OCI-LY1 (cell line): ENCODE measurements around the gene SCAMP5.

Source experiments
- CTCF ChIP-seq: fragments of 200-600 bp; sonication (generic), shearing (Covaris generic); IDR thresholded peaks from 2 replicates; pipeline ENCODE4 v1.5.1; 2017; ENCODE audit warnings: mild to moderate bottlenecking, antibody characterized with exemption, low read length, moderate library complexity, mixed read lengths
- EZH2 ChIP-seq: fragments of 200-600 bp; sonication (generic), shearing (Covaris generic); IDR thresholded peaks from 2 replicates; pipeline ENCODE4 v1.8.0; 2017; ENCODE audit warnings: borderline replicate concordance, mixed run types, mild to moderate bottlenecking, antibody characterized with exemption, low read length, moderate library complexity, mixed read lengths

GRCh38 chr15:74988007-74988800 lies 7.2 kb upstream of the SCAMP5 start:
- TF ChIP-seq CTCF, result peak; percentile 71
- TF ChIP-seq EZH2, result no peak
